ENCODE results near the gene DNAAF9. TPM values are rescaled to one million over a fixed set of nuclear protein-coding genes. Genes with fewer than 3 reads are reported as not detected.
A peak's percentile ranks its signal among the peaks of the same experiment; 100 is the strongest.

DNAAF9 gene
- total RNA-seq, 1 donor from 2014 or later: 0.84 TPM

DNA sequence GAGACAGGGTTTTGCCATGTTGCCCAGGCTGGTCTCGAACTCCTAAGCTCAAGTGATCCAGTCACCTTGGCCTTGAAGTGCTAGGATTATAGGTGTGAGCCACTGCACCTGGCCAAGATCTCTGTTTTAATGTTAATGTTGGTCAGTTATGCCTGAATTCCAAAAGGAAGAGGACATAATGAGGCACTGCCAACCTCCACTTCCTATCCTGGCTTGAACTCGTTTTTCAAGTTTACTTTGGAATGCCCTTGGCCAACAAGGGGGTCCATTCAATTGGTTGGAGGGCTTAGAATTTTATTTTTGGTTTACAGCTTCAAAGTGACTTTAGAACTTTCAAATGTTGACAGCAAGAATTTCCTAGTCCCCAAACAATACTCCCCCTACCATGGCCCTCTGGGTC, 29.8 kb downstream of the DNAAF9 start:
- no peaks in the 10 kb centered on the region for H3K4me1 Mint-ChIP-seq
- no peak overlapping the region for H3K4me3 Mint-ChIP-seq
- H3K9me3 Mint-ChIP-seq: no peaks in the 10 kb centered on the region
- H3K27ac Mint-ChIP-seq: no peak overlapping the region
- no peaks in the 10 kb centered on the region for H3K27me3 Mint-ChIP-seq
- DNase-seq: no peak
- peaks cover 8% of the 10 kb centered on the region for H3K36me3 Mint-ChIP-seq (ENCODE audit: low read depth)
- intact Hi-C loops (cut with micrococcal nuclease): no loop called here

DNA sequence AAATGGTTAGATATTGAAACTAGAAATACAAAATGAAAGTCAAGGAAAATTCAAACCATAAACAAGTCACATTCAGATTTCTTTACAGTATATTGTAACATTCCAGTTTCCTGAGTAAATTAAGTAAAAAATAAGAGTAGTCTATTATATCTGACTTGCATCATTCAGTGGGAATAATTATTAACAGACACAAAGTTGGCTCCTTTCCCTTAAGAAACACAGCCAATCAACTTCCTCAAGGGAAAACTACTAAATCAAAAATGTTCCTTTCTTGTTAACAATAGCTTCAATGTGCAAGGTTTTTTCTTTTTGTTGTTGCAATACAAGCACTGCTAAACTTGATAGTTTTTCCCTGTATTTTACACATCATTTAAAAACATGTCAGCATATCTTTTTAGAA, 33.2 kb downstream of the DNAAF9 start:
- peaks cover 2% of the 10 kb centered on the region for H3K4me1 Mint-ChIP-seq
- H3K27me3 Mint-ChIP-seq: no peaks in the 10 kb centered on the region
- intact Hi-C loops (cut with micrococcal nuclease): no loop called here
- no peak for DNase-seq
- H3K9me3 Mint-ChIP-seq: no peaks in the 10 kb centered on the region
- no peak overlapping the region for H3K27ac Mint-ChIP-seq
- no peak overlapping the region for H3K4me3 Mint-ChIP-seq
- H3K36me3 Mint-ChIP-seq (ENCODE audit: low read depth): peaks cover 11% of the 10 kb centered on the region

DNA sequence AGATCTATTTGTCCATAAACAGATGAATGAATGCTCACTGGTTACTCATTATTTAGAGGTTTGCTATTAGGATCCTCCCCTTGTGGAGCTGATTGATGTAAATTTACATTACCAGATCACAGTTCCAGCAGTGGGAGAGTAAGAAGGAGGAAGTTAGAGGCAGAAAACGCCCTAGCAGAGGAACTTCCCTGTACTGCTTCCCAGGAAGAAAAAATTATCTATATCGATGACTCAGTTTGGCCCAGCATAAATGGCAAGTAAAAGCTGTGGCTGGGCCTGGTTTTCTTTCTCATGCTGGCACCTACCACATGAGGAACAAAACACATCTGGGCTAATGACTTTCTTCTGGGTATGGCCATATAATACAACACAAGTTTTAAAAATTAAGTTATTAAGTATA, 35.7 kb downstream of the DNAAF9 start:
- Mint-ChIP-seq H3K4me3 (no peak overlapping the region), H3K4me1 (peaks cover 12% of the 10 kb centered on the region), H3K27me3 (no peaks in the 10 kb centered on the region), H3K9me3 (no peaks in the 10 kb centered on the region), H3K27ac (no peak overlapping the region), H3K36me3 (ENCODE audit: low read depth) (peaks cover 9% of the 10 kb centered on the region)
- intact Hi-C loops (cut with micrococcal nuclease): no loop called here
- DNase-seq: no peak

DNA sequence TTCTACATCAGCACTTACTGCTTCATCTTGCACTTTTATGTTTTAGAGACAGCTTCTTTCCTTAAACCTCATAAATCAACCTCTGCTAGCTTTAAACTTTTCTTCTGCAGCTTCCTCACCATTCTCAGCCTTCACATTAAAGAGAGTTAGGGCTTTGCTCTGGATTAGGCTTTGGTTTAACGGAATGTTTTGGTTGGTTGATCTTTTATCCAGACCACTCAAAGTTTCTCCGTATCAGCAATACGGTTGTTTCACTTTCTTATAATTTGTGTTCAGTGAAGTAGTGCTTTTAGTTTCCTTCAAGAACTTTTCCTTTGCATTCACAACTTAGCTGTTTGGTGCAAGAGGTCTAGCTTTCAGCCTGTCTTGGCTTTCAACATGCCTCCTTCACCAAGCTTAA, 40.4 kb downstream of the DNAAF9 start:
- Mint-ChIP-seq H3K36me3 (ENCODE audit: low read depth) (peaks cover 3% of the 10 kb centered on the region), H3K4me3 (peak overlapping the region; percentile 66), H3K4me1 (peaks cover 13% of the 10 kb centered on the region), H3K9me3 (no peaks in the 10 kb centered on the region), H3K27ac (peak overlapping the region; percentile 8), H3K27me3 (peaks cover 2% of the 10 kb centered on the region)
- DNase-seq: no peak
- intact Hi-C loops (cut with micrococcal nuclease): no loop called here

DNA sequence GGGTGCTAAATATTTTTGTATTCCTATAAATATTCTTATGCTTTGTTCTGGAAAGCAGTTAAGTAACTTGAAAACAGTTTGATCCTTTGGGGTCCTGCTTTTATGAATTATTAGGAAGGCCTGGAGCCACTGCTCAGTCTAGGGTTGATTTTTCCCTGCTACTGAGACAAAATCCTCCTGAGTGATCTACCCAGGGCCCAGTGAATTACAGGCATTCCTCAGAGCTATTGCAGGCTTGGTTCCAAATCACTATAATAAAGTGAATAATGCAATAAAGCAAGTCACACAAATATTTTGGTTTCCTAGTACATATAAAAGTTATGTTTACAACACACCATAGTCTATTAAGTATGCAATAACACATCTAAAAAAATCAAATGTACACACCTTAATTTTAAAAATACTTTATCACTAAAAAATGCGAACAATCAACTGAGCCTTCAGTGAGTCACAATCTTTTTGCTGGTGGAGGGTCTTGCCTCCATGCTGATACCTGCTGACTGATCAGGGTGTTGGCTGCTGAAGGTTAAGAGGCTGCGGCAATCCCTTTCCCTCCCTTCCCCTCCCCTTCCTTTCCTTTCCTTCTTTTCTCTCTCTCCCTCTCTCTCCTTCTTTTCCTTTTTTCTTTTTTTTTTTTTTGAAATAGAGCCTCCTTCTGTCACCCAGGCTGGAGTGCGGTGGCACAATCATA, 43.0 kb downstream of the DNAAF9 start:
- Mint-ChIP-seq H3K4me1 (peaks cover 11% of the 10 kb centered on the region), H3K4me3 (no peak overlapping the region), H3K27ac (no peak overlapping the region), H3K36me3 (ENCODE audit: low read depth) (no peaks in the 10 kb centered on the region), H3K9me3 (no peaks in the 10 kb centered on the region), H3K27me3 (peaks cover 2% of the 10 kb centered on the region)
- no peak for DNase-seq
- intact Hi-C loops (cut with micrococcal nuclease): no loop called here

DNA sequence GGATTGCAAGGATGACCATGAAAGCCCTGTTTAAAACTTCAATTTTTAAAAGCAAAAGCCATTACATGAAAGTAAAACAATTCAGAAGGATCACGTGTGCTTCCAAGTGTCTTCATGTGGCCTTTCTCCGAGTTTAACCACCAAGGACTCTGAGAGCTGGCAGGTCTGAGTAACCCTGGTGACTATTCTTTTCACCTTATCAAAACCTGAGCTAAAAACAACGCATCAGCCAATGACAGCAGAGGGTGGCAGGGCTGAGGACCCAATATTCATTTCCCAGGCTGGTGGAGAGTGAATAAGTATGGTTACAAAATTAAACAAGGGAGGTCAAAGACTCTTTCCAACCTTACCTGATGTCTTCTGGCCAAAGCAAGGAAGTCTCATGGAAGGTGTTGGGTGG, 46.7 kb downstream of the DNAAF9 start:
- intact Hi-C loops (cut with micrococcal nuclease): no loop called here

DNA sequence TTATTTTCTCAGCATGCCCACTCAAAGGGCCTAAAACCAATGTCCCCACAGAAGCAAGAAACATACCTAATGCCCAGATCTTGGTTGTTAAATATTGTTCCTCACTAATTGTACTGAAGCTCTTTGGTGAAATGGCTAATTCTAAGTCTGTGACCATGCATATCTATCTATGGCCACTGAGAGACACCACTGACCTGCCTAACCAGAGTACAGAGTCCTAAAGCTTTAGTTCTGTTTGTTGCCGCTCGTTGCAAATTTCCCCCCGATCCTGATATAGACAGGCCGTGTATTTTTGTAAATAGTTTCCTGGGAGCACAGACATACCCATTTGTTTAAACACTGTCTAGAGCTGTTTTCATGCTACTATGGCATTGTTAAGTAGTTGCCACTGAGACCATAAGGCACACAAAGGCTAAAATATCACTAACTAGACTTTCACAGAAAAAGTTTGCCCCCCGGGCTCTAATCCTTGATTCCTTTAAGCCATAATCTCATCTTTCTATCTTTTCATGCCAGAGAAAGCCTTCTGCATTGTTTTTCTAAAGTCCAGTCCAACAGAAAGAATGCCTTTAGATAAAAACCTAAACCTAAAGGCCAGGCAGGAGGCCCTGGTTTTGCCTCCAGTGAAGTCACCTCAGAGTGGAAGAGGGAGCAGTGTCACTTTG, 48.7 kb downstream of the DNAAF9 start:
- no peaks in the 10 kb centered on the region for H3K9me3 Mint-ChIP-seq
- intact Hi-C loops (cut with micrococcal nuclease): no loop called here
- no peak overlapping the region for H3K27ac Mint-ChIP-seq
- DNase-seq: no peak
- H3K36me3 Mint-ChIP-seq (ENCODE audit: low read depth): no peaks in the 10 kb centered on the region
- no peak overlapping the region for H3K4me3 Mint-ChIP-seq
- no peaks in the 10 kb centered on the region for H3K4me1 Mint-ChIP-seq
- peaks cover 2% of the 10 kb centered on the region for H3K27me3 Mint-ChIP-seq

More for the DNA sequence above, 46.7 kb downstream of the DNAAF9 start:
- H3K27me3 Mint-ChIP-seq: peaks cover under 1% of the 10 kb centered on the region
- no peaks in the 10 kb centered on the region for H3K9me3 Mint-ChIP-seq
- no peaks in the 10 kb centered on the region for H3K4me1 Mint-ChIP-seq
- H3K4me3 Mint-ChIP-seq: no peak overlapping the region
- DNase-seq: no peak
- no peak overlapping the region for H3K27ac Mint-ChIP-seq
- no peaks in the 10 kb centered on the region for H3K36me3 Mint-ChIP-seq (ENCODE audit: low read depth)

Other genes with a start within 250 kb of the DNAAF9 start
- 24.8 and 26.0 TPM in 2 replicates for gene FASTKD5, start 247.8 kb downstream of the DNAAF9 start, total RNA-seq
- gene UBOX5, start 247.8 kb downstream of the DNAAF9 start, total RNA-seq: 6.7 and 7.2 TPM in 2 replicates
- gene LZTS3, start 234.1 kb downstream of the DNAAF9 start, total RNA-seq: 0.54 and 0.69 TPM in 2 replicates
- 59.0 and 70.0 TPM in 2 replicates for gene DDRGK1, start 203.0 kb downstream of the DNAAF9 start, total RNA-seq
- gene ITPA, start 198.2 kb downstream of the DNAAF9 start, total RNA-seq: 102 and 103 TPM in 2 replicates
- 1.9 and 2.4 TPM in 2 replicates for gene SLC4A11, start 168.5 kb downstream of the DNAAF9 start, total RNA-seq
- gene ATRN, start 63.3 kb upstream of the DNAAF9 start, total RNA-seq: 11.8 and 12.1 TPM in 2 replicates